Glomerular visceral epithelial cell (primary cell): ENCODE data around the gene PCDH19.

Experiments used
- DNase-seq: peaks from one replicate; pipeline ENCODE4 v3.0.0-alpha.2; 2016; ENCODE audit errors: extremely low spot score

The PCDH19 gene

GRCh38 chrX:100404851-100405250, 5.2 kb downstream of the PCDH19 start:
- no peak for DNase-seq

GRCh38 chrX:100395781-100396180, 14.3 kb downstream of the PCDH19 start:
- no peak for DNase-seq

- DNase-seq = no peak
These were observed 28.5 kb downstream of the PCDH19 start for GRCh38 chrX:100381619-100382018.

GRCh38 chrX:100379388-100379986, 30.6 kb downstream of the PCDH19 start:
- DNase-seq = no peak

GRCh38 chrX:100377826-100378225, 32.2 kb downstream of the PCDH19 start:
- no peak for DNase-seq

GRCh38 chrX:100376576-100376975, 33.5 kb downstream of the PCDH19 start:
- no peak for DNase-seq

- no peak for DNase-seq
These were observed 36.4 kb downstream of the PCDH19 start for GRCh38 chrX:100373673-100374072.

GRCh38 chrX:100368167-100368566, 41.9 kb downstream of the PCDH19 start:
- DNase-seq = no peak

- no peak for DNase-seq
These were observed 46.2 kb downstream of the PCDH19 start for GRCh38 chrX:100363896-100364295.

GRCh38 chrX:100358766-100359165, 51.3 kb downstream of the PCDH19 start:
- no peak for DNase-seq

GRCh38 chrX:100356351-100356896, 53.6 kb downstream of the PCDH19 start:
- no peak for DNase-seq

GRCh38 chrX:100355680-100356079, 54.4 kb downstream of the PCDH19 start:
- DNase-seq = no peak

- DNase-seq = no peak
These were observed 56.7 kb downstream of the PCDH19 start for GRCh38 chrX:100353326-100353725.

GRCh38 chrX:100350704-100351489, 59.2 kb downstream of the PCDH19 start:
- DNase-seq = no peak

- DNase-seq = no peak
These were observed 60.7 kb downstream of the PCDH19 start for GRCh38 chrX:100349391-100349790.

- DNase-seq = no peak
These were observed 68.9 kb downstream of the PCDH19 start for GRCh38 chrX:100341142-100341510.

GRCh38 chrX:100340491-100341141, 69.5 kb downstream of the PCDH19 start:
- no peak for DNase-seq

- DNase-seq = no peak
These were observed 81.7 kb downstream of the PCDH19 start for GRCh38 chrX:100328351-100328750.

GRCh38 chrX:100319716-100320115, 90.4 kb downstream of the PCDH19 start:
- no peak for DNase-seq

- no peak for DNase-seq
These were observed 93.1 kb downstream of the PCDH19 start for GRCh38 chrX:100316987-100317386.

GRCh38 chrX:100315566-100315965, 94.5 kb downstream of the PCDH19 start:
- DNase-seq = no peak

GRCh38 chrX:100299559-100299958, 110.5 kb downstream of the PCDH19 start:
- DNase-seq = no peak

GRCh38 chrX:100297728-100298127, 112.3 kb downstream of the PCDH19 start:
- no peak for DNase-seq
